Subcutaneous abdominal adipose tissue (tissue), 5 donors: ENCODE measurements around the gene ANKS1B.

ENCODE experiments used
- H3K27ac ChIP-seq: one replicate; pipeline ENCODE4 v1.7.0; 2013; ENCODE audit warnings: low read depth, mild to moderate bottlenecking, inconsistent platforms, low read length, moderate library complexity
- H3K27me3 ChIP-seq, 5 donors: one replicate each; pipeline ENCODE4 v1.7.0; 2013; ENCODE audit warnings: low read length in 5 of 5, inconsistent platforms in 1 of 5; ENCODE audit not compliant: control insufficient read depth in 5 of 5, insufficient read depth in 4 of 5
- H3K36me3 ChIP-seq, 5 donors: one replicate each; pipeline ENCODE4 v1.7.0; 2013; ENCODE audit warnings: low read length in 5 of 5; ENCODE audit not compliant: control insufficient read depth in 5 of 5, insufficient read depth in 5 of 5
- H3K4me1 ChIP-seq, 5 donors: one replicate each; pipeline ENCODE4 v1.7.0; 2013; ENCODE audit warnings: low read length in 5 of 5, mild to moderate bottlenecking in 3 of 5, moderate library complexity in 1 of 5; ENCODE audit not compliant: control insufficient read depth in 5 of 5, insufficient read depth in 5 of 5
- H3K4me3 ChIP-seq, 5 donors: one replicate each; pipeline ENCODE4 v1.7.0; 2013; ENCODE audit warnings: low read length in 5 of 5, low read depth in 1 of 5
- H3K9ac ChIP-seq, 5 donors: one replicate each; pipeline ENCODE4 v1.7.0; 2013; ENCODE audit warnings: low read length in 5 of 5, mild to moderate bottlenecking in 4 of 5, moderate library complexity in 3 of 5
- H3K9me3 ChIP-seq, 5 donors: one replicate each; pipeline ENCODE4 v1.7.0; 2013; ENCODE audit warnings: low read length in 5 of 5; ENCODE audit not compliant: control insufficient read depth in 5 of 5
- donor health status: healthy.
- donor health status: healthy.
- donor health status: healthy.
- donor health status: healthy.
- donor health status: healthy.

ANKS1B gene

GRCh38 chr12:99231031-99231430 is 753.7 kb downstream of the ANKS1B start:
- Histone ChIP-seq H3K4me3 (no peak overlapping the region), H3K27me3 (no peaks in the 10 kb centered on the region), H3K27ac (no peak overlapping the region), H3K9ac (no peak overlapping the region), H3K36me3 (peaks cover 0 to 3% (median 0%) of the 10 kb centered on the region in 5 donors), H3K9me3 (no peaks in the 10 kb centered on the region), H3K4me1 (no peaks in the 10 kb centered on the region)

- no peaks in the 10 kb centered on the region for H3K4me1 ChIP-seq
- no peak overlapping the region for H3K9ac ChIP-seq
- no peaks in the 10 kb centered on the region for H3K36me3 ChIP-seq
- no peaks in the 10 kb centered on the region for H3K27me3 ChIP-seq
- no peaks in the 10 kb centered on the region for H3K9me3 ChIP-seq
- no peak overlapping the region for H3K27ac ChIP-seq
- no peak overlapping the region for H3K4me3 ChIP-seq
Measured at GRCh38 chr12:99224237-99224636, 760.5 kb downstream of the ANKS1B start.

GRCh38 chr12:99223579-99223978 is 761.2 kb downstream of the ANKS1B start:
- Histone ChIP-seq H3K4me1 (no peaks in the 10 kb centered on the region), H3K36me3 (no peaks in the 10 kb centered on the region), H3K27me3 (no peaks in the 10 kb centered on the region), H3K9ac (no peak overlapping the region), H3K4me3 (no peak overlapping the region), H3K9me3 (no peaks in the 10 kb centered on the region), H3K27ac (no peak overlapping the region)

GRCh38 chr12:99213047-99213446 is 771.7 kb downstream of the ANKS1B start:
- Histone ChIP-seq H3K9ac (no peak overlapping the region), H3K9me3 (peaks cover 0 to 16% (median 10%) of the 10 kb centered on the region in 5 donors), H3K27ac (no peak overlapping the region), H3K4me3 (no peak overlapping the region), H3K27me3 (no peaks in the 10 kb centered on the region), H3K36me3 (no peaks in the 10 kb centered on the region), H3K4me1 (no peaks in the 10 kb centered on the region)

GRCh38 chr12:99212275-99212674 is 772.5 kb downstream of the ANKS1B start:
- Histone ChIP-seq H3K9me3 (peaks cover 0 to 16% (median 10%) of the 10 kb centered on the region in 5 donors), H3K36me3 (no peaks in the 10 kb centered on the region), H3K27me3 (no peaks in the 10 kb centered on the region)

GRCh38 chr12:99205111-99205510 is 779.6 kb downstream of the ANKS1B start:
- Histone ChIP-seq H3K27me3 (no peaks in the 10 kb centered on the region), H3K4me1 (no peaks in the 10 kb centered on the region), H3K9me3 (peaks cover 0 to 4% (median 0%) of the 10 kb centered on the region in 5 donors), H3K27ac (no peak overlapping the region), H3K36me3 (no peaks in the 10 kb centered on the region), H3K9ac (no peak overlapping the region), H3K4me3 (no peak overlapping the region)

More at GRCh38 chr12:99212275-99212674, 772.5 kb downstream of the ANKS1B start:
- H3K9ac ChIP-seq = no peak overlapping the region
- H3K4me1 ChIP-seq = no peaks in the 10 kb centered on the region
- H3K4me3 ChIP-seq = no peak overlapping the region
- no peak overlapping the region for H3K27ac ChIP-seq

- H3K9ac ChIP-seq = no peak overlapping the region
- H3K27ac ChIP-seq = no peak overlapping the region
- H3K36me3 ChIP-seq = no peaks in the 10 kb centered on the region
- no peaks in the 10 kb centered on the region for H3K27me3 ChIP-seq
- no peaks in the 10 kb centered on the region for H3K4me1 ChIP-seq
- H3K4me3 ChIP-seq = no peak overlapping the region
- no peaks in the 10 kb centered on the region for H3K9me3 ChIP-seq
Measured at GRCh38 chr12:99201906-99202645, 782.7 kb downstream of the ANKS1B start.

- H3K4me1 ChIP-seq = no peaks in the 10 kb centered on the region
- no peak overlapping the region for H3K27ac ChIP-seq
- H3K27me3 ChIP-seq = no peaks in the 10 kb centered on the region
- no peaks in the 10 kb centered on the region for H3K36me3 ChIP-seq
- H3K9ac ChIP-seq = no peak overlapping the region
- no peaks in the 10 kb centered on the region for H3K9me3 ChIP-seq
- H3K4me3 ChIP-seq = no peak overlapping the region
Measured at GRCh38 chr12:99200711-99201384, 783.9 kb downstream of the ANKS1B start.

- Histone ChIP-seq H3K9me3 (no peaks in the 10 kb centered on the region), H3K27me3 (no peaks in the 10 kb centered on the region), H3K27ac (no peak overlapping the region), H3K36me3 (no peaks in the 10 kb centered on the region), H3K4me3 (no peak overlapping the region), H3K9ac (no peak overlapping the region), H3K4me1 (no peaks in the 10 kb centered on the region)
Measured at GRCh38 chr12:99195474-99195873, 789.3 kb downstream of the ANKS1B start.

- Histone ChIP-seq H3K36me3 (no peaks in the 10 kb centered on the region), H3K27me3 (no peaks in the 10 kb centered on the region), H3K4me1 (no peaks in the 10 kb centered on the region), H3K4me3 (no peak overlapping the region), H3K27ac (no peak overlapping the region), H3K9ac (no peak overlapping the region), H3K9me3 (no peaks in the 10 kb centered on the region)
Measured at GRCh38 chr12:99192489-99192888, 792.2 kb downstream of the ANKS1B start.
